HEK293 (cell line): ENCODE measurements around the gene RAET1L.

Source experiments
- CTCF ChIA-PET: fragments of 350-600 bp; formaldehyde crosslinking; extraction: SDS; loops from one replicate; lab custom pipeline; 2021; ENCODE audit warnings: antibody characterized with exemption; lab: Yijun Ruan, JAX
- POLR2A ChIA-PET: fragments of 300-600 bp; formaldehyde crosslinking; extraction: SDS; loops from one replicate; lab custom pipeline; 2020; ENCODE audit warnings: antibody characterized with exemption, inconsistent platforms; lab: Yijun Ruan, JAX
- H3K27ac ChIP-seq: fragments of 200-500 bp; sonication (Bioruptor generic); 2 replicates; pipeline ENCODE4 v1.5.1; 2014; ENCODE audit warnings: low read depth, low read length, control low read depth, inconsistent platforms; ENCODE audit errors: extremely low read depth
- H3K36me3 ChIP-seq, 2 experiments: fragments of 200-500 bp in 1 of 2; sonication (Bioruptor generic) in 1 of 2; 1 replicate in 1 of 2; 2 replicates in 1 of 2; pipeline ENCODE4 v1.5.1; 2014 to 2017; ENCODE audit warnings: inconsistent platforms in 2 of 2, low read length in 2 of 2; ENCODE audit not compliant: control insufficient read depth in 2 of 2, insufficient read depth in 1 of 2
- H3K4me1 ChIP-seq: fragments of 200-500 bp; sonication (Bioruptor generic); 2 replicates; pipeline ENCODE4 v1.5.1; 2014; ENCODE audit warnings: mild to moderate bottlenecking, low read length, inconsistent platforms; ENCODE audit not compliant: control insufficient read depth, insufficient read depth
- H3K4me3 ChIP-seq: 2 replicates; pipeline ENCODE4 v1.5.1; 2011; ENCODE audit warnings: low read depth, mild to moderate bottlenecking, control low read depth, low read length, moderate library complexity
- H3K9me3 ChIP-seq: fragments of 200-500 bp; sonication (Bioruptor generic); 2 replicates; pipeline ENCODE4 v1.5.1; 2014; ENCODE audit warnings: low read depth, low read length, inconsistent platforms; ENCODE audit not compliant: control insufficient read depth, insufficient read depth
- EGR2 ChIP-seq: fragments of 450-650 bp; formaldehyde crosslinking; IDR thresholded peaks from 2 replicates; pipeline ENCODE4 v1.5.1; 2016; ENCODE audit warnings: low read depth, missing biosample characterization, missing genetic modification characterization
- REPIN1 ChIP-seq: fragments of 450-650 bp; formaldehyde crosslinking; IDR thresholded peaks from 2 replicates; pipeline ENCODE4 v1.5.1; 2017; ENCODE audit warnings: missing biosample characterization, missing genetic modification characterization, low read depth
- SALL2 ChIP-seq: fragments of 450-650 bp; formaldehyde crosslinking; IDR thresholded peaks from 2 replicates; pipeline ENCODE4 v1.5.0; 2017; ENCODE audit warnings: missing biosample characterization, mild to moderate bottlenecking, missing genetic modification characterization, borderline replicate concordance
- YY1 ChIP-seq: fragments of 450-650 bp; formaldehyde crosslinking; IDR thresholded peaks from 2 replicates; pipeline ENCODE4 v1.5.1; 2018; ENCODE audit warnings: missing biosample characterization, missing genetic modification characterization
- ZNF133 ChIP-seq: fragments of 450-650 bp; formaldehyde crosslinking; IDR thresholded peaks from 2 replicates; pipeline ENCODE4 v1.5.1; 2016; ENCODE audit warnings: missing biosample characterization, missing genetic modification characterization
- ZNF146 ChIP-seq: fragments of 450-650 bp; formaldehyde crosslinking; IDR thresholded peaks from 2 replicates; pipeline ENCODE4 v1.5.1; 2016; ENCODE audit warnings: missing biosample characterization, missing genetic modification characterization
- ZNF157 ChIP-seq: fragments of 450-650 bp; formaldehyde crosslinking; IDR thresholded peaks from 2 replicates; pipeline ENCODE4 v1.5.1; 2016; ENCODE audit warnings: missing biosample characterization, missing genetic modification characterization
- ZNF2 ChIP-seq: fragments of 450-650 bp; formaldehyde crosslinking; IDR thresholded peaks from 2 replicates; pipeline ENCODE4 v1.5.1; 2016; ENCODE audit warnings: missing biosample characterization, missing genetic modification characterization
- ZNF433 ChIP-seq: fragments of 450-650 bp; formaldehyde crosslinking; IDR thresholded peaks from 2 replicates; pipeline ENCODE4 v1.5.1; 2016; ENCODE audit warnings: missing biosample characterization, missing genetic modification characterization, low read depth
- ZNF585B ChIP-seq: fragments of 450-650 bp; formaldehyde crosslinking; IDR thresholded peaks from 2 replicates; pipeline ENCODE4 v1.5.1; 2016; ENCODE audit warnings: missing biosample characterization, missing genetic modification characterization
- ZNF610 ChIP-seq: fragments of 450-650 bp; formaldehyde crosslinking; IDR thresholded peaks from 2 replicates; pipeline ENCODE4 v1.5.1; 2016; ENCODE audit warnings: missing biosample characterization, missing genetic modification characterization, borderline replicate concordance
- ZNF639 ChIP-seq: fragments of 450-650 bp; formaldehyde crosslinking; IDR thresholded peaks from 2 replicates; pipeline ENCODE4 v1.5.1; 2016; ENCODE audit warnings: missing biosample characterization, missing genetic modification characterization
- ZNF76 ChIP-seq: fragments of 450-650 bp; formaldehyde crosslinking; IDR thresholded peaks from 2 replicates; pipeline ENCODE4; 2016; ENCODE audit warnings: low read depth, missing biosample characterization, missing genetic modification characterization, borderline replicate concordance
- ZNF776 ChIP-seq: fragments of 450-650 bp; formaldehyde crosslinking; IDR thresholded peaks from 2 replicates; pipeline ENCODE4 v1.5.0; 2017; ENCODE audit warnings: missing biosample characterization, missing genetic modification characterization, borderline replicate concordance
- TF ChIP-seq, protein P1 (sequence below): fragments of 450-650 bp; formaldehyde crosslinking; IDR thresholded peaks from 2 replicates; pipeline ENCODE4; 2016; ENCODE audit warnings: missing biosample characterization, missing genetic modification characterization
- TF ChIP-seq, protein P2 (sequence below): fragments of 450-650 bp; formaldehyde crosslinking; IDR thresholded peaks from 2 replicates; pipeline ENCODE4 v1.5.1; 2016; ENCODE audit warnings: missing biosample characterization, missing genetic modification characterization, borderline replicate concordance
- TF ChIP-seq, protein P3 (sequence below): fragments of 450-650 bp; formaldehyde crosslinking; conservative IDR thresholded peaks from 2 replicates; pipeline ENCODE4 v1.5.1; 2016; ENCODE audit warnings: low read depth, missing biosample characterization, missing genetic modification characterization
- TF ChIP-seq, protein P4 (sequence below): fragments of 450-650 bp; formaldehyde crosslinking; conservative IDR thresholded peaks from 2 replicates; pipeline ENCODE4 v1.5.1; 2016; ENCODE audit warnings: low read depth, missing biosample characterization, missing genetic modification characterization

The RAET1L gene

GRCh38 chr6:149983145-149983544 is 42.2 kb downstream of the RAET1L start:
- Histone ChIP-seq H3K36me3 (no peaks in the 10 kb centered on the region), H3K4me1 (no peaks in the 10 kb centered on the region), H3K27ac (no peak overlapping the region), H3K4me3 (no peak overlapping the region), H3K9me3 (no peaks in the 10 kb centered on the region)
- POLR2A ChIA-PET: interaction anchor here (0.8 to 1.8 kb wide), 2 partner anchors 19 to 549 kb away, joined by 3 to 10 read pairs; partner anchors contain the start of gene ULBP1
- no peak for TF ChIP-seq ZNF76
- peak; percentile 22; the same call in 1 of the 2 replicates for TF ChIP-seq EGR2 (tag by site-specific recombination)
- CTCF ChIA-PET: interaction anchor here (0.7 kb wide), 1 partner anchor 1031 kb away, joined by 3 read pairs; no protein-coding TSS in a partner anchor

- ChIA-PET POLR2A (no interaction called here), CTCF (interaction anchor here (0.5 kb wide), 1 partner anchor 123 kb away, joined by 5 read pairs; no protein-coding TSS in a partner anchor)
- no peaks in the 10 kb centered on the region for H3K36me3 ChIP-seq
- no peaks in the 10 kb centered on the region for H3K4me1 ChIP-seq
- H3K9me3 ChIP-seq: no peaks in the 10 kb centered on the region
- no peak overlapping the region for H3K27ac ChIP-seq
- no peak overlapping the region for H3K4me3 ChIP-seq
- TF ChIP-seq ZNF146 (tag by site-specific recombination): no peak
- no peak for TF ChIP-seq ZNF433 (tag by site-specific recombination)
- TF ChIP-seq ZNF2 (tag by site-specific recombination): no peak
- TF ChIP-seq ZNF776 (tag by site-specific recombination): no peak
- TF ChIP-seq SALL2 (tag by site-specific recombination): no peak
- TF ChIP-seq ZNF610 (tag by site-specific recombination): no peak
- TF ChIP-seq ZNF157: no peak
- no peak for TF ChIP-seq YY1 (tag by site-specific recombination)
- no peak for TF ChIP-seq REPIN1
- TF ChIP-seq, protein P1, sequence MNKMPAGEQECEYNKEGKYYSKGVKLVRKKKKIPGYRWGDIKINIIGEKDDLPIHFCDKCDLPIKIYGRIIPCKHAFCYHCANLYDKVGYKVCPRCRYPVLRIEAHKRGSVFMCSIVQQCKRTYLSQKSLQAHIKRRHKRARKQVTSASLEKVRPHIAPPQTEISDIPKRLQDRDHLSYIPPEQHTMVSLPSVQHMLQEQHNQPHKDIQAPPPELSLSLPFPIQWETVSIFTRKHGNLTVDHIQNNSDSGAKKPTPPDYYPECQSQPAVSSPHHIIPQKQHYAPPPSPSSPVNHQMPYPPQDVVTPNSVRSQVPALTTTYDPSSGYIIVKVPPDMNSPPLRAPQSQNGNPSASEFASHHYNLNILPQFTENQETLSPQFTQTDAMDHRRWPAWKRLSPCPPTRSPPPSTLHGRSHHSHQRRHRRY (tag by site-specific recombination): no peak
- TF ChIP-seq, protein P2, sequence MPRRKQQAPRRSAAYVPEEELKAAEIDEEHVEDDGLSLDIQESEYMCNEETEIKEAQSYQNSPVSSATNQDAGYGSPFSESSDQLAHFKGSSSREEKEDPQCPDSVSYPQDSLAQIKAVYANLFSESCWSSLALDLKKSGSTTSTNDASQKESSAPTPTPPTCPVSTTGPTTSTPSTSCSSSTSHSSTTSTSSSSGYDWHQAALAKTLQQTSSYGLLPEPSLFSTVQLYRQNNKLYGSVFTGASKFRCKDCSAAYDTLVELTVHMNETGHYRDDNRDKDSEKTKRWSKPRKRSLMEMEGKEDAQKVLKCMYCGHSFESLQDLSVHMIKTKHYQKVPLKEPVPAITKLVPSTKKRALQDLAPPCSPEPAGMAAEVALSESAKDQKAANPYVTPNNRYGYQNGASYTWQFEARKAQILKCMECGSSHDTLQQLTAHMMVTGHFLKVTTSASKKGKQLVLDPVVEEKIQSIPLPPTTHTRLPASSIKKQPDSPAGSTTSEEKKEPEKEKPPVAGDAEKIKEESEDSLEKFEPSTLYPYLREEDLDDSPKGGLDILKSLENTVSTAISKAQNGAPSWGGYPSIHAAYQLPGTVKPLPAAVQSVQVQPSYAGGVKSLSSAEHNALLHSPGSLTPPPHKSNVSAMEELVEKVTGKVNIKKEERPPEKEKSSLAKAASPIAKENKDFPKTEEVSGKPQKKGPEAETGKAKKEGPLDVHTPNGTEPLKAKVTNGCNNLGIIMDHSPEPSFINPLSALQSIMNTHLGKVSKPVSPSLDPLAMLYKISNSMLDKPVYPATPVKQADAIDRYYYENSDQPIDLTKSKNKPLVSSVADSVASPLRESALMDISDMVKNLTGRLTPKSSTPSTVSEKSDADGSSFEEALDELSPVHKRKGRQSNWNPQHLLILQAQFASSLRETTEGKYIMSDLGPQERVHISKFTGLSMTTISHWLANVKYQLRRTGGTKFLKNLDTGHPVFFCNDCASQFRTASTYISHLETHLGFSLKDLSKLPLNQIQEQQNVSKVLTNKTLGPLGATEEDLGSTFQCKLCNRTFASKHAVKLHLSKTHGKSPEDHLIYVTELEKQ (tag by site-specific recombination): no peak
- no peak for TF ChIP-seq ZNF639
- TF ChIP-seq ZNF133 (tag by site-specific recombination): no peak
- no peak for TF ChIP-seq ZNF585B (tag by site-specific recombination)
- TF ChIP-seq, protein P3, sequence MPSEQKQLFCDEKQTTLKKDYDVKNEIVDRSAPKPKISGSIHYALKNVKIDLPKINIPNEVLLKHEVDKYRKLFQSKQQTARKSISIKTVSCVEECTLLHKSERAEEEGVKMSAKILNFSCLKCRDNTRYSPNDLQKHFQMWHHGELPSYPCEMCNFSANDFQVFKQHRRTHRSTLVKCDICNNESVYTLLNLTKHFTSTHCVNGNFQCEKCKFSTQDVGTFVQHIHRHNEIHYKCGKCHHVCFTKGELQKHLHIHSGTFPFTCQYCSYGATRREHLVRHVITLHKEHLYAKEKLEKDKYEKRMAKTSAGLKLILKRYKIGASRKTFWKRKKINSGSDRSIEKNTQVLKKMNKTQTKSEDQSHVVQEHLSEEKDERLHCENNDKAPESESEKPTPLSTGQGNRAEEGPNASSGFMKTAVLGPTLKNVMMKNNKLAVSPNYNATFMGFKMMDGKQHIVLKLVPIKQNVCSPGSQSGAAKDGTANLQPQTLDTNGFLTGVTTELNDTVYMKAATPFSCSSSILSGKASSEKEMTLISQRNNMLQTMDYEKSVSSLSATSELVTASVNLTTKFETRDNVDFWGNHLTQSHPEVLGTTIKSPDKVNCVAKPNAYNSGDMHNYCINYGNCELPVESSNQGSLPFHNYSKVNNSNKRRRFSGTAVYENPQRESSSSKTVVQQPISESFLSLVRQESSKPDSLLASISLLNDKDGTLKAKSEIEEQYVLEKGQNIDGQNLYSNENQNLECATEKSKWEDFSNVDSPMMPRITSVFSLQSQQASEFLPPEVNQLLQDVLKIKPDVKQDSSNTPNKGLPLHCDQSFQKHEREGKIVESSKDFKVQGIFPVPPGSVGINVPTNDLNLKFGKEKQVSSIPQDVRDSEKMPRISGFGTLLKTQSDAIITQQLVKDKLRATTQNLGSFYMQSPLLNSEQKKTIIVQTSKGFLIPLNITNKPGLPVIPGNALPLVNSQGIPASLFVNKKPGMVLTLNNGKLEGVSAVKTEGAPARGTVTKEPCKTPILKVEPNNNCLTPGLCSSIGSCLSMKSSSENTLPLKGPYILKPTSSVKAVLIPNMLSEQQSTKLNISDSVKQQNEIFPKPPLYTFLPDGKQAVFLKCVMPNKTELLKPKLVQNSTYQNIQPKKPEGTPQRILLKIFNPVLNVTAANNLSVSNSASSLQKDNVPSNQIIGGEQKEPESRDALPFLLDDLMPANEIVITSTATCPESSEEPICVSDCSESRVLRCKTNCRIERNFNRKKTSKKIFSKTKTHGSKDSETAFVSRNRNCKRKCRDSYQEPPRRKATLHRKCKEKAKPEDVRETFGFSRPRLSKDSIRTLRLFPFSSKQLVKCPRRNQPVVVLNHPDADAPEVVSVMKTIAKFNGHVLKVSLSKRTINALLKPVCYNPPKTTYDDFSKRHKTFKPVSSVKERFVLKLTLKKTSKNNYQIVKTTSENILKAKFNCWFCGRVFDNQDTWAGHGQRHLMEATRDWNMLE (tag by site-specific recombination): no peak
- TF ChIP-seq, protein P4, sequence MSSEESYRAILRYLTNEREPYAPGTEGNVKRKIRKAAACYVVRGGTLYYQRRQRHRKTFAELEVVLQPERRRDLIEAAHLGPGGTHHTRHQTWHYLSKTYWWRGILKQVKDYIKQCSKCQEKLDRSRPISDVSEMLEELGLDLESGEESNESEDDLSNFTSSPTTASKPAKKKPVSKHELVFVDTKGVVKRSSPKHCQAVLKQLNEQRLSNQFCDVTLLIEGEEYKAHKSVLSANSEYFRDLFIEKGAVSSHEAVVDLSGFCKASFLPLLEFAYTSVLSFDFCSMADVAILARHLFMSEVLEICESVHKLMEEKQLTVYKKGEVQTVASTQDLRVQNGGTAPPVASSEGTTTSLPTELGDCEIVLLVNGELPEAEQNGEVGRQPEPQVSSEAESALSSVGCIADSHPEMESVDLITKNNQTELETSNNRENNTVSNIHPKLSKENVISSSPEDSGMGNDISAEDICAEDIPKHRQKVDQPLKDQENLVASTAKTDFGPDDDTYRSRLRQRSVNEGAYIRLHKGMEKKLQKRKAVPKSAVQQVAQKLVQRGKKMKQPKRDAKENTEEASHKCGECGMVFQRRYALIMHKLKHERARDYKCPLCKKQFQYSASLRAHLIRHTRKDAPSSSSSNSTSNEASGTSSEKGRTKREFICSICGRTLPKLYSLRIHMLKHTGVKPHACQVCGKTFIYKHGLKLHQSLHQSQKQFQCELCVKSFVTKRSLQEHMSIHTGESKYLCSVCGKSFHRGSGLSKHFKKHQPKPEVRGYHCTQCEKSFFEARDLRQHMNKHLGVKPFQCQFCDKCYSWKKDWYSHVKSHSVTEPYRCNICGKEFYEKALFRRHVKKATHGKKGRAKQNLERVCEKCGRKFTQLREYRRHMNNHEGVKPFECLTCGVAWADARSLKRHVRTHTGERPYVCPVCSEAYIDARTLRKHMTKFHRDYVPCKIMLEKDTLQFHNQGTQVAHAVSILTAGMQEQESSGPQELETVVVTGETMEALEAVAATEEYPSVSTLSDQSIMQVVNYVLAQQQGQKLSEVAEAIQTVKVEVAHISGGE: no peak
These were observed 46.0 kb downstream of the RAET1L start for GRCh38 chr6:149979293-149979692.
